CD14-positive monocyte (primary cell): ENCODE measurements around the gene IKZF1. TPM values are rescaled to one million over a fixed set of nuclear protein-coding genes. Genes with fewer than 3 reads are reported as not detected.

ENCODE experiments used
- DNase-seq, 3 donors: peaks; one replicate each; pipeline ENCODE4 v3.0.0-alpha.2; 2011 to 2022
- H2AFZ ChIP-seq: 2 replicates; pipeline ENCODE4 v1.6.0; 2012; ENCODE audit warnings: mild to moderate bottlenecking, low read depth, low read length, inconsistent platforms; ENCODE audit not compliant: insufficient read depth, poor library complexity, severe bottlenecking
- H3K27ac ChIP-seq, 2 donors: 1 replicate in 1 of 2; 2 replicates in 1 of 2; pipeline ENCODE4 v1.5.1; 2012 to 2013; ENCODE audit warnings: low read length in 2 of 2, control low read depth in 1 of 2, inconsistent platforms in 1 of 2, low read depth in 1 of 2, mild to moderate bottlenecking in 1 of 2
- H3K27me3 ChIP-seq, 2 donors: one replicate each; pipeline versions ENCODE4 v1.6.0 to v1.6.1; 2011 to 2013; ENCODE audit warnings: low read length in 2 of 2; ENCODE audit not compliant: control insufficient read depth in 2 of 2, insufficient read depth in 2 of 2
- H3K36me3 ChIP-seq, 2 donors: replicated peaks in 1 of 2; 1 replicate in 1 of 2; 2 replicates in 1 of 2; pipeline versions ENCODE4 v1.5.1 to v1.6.1; 2012 to 2013; ENCODE audit warnings: low read length in 2 of 2, control low read depth in 1 of 2, inconsistent platforms in 1 of 2, mild to moderate bottlenecking in 1 of 2; ENCODE audit not compliant: insufficient read depth in 2 of 2, control insufficient read depth in 1 of 2
- H3K4me1 ChIP-seq, 2 donors: 1 replicate in 1 of 2; 2 replicates in 1 of 2; pipeline versions ENCODE4 v1.5.1 to v1.6.1; 2012 to 2013; ENCODE audit warnings: low read length in 2 of 2, control low read depth in 1 of 2, inconsistent platforms in 1 of 2, mild to moderate bottlenecking in 1 of 2, moderate library complexity in 1 of 2; ENCODE audit not compliant: insufficient read depth in 2 of 2, control insufficient read depth in 1 of 2
- H3K4me2 ChIP-seq: replicated peaks from 2 replicates; pipeline ENCODE3; 2012; ENCODE audit warnings: low read length, moderate library complexity, mild to moderate bottlenecking; ENCODE audit not compliant: poor library complexity, severe bottlenecking; ENCODE audit errors: extremely low read depth
- H3K4me3 ChIP-seq, 3 experiments: fragments of 200-600 bp in 1 of 3; sonication (generic) in 1 of 3; replicated peaks in 1 of 3; 1 replicate in 2 of 3; 2 replicates in 1 of 3; pipeline ENCODE4 v1.5.1; 2011 to 2013; ENCODE audit warnings: low read length in 3 of 3, mild to moderate bottlenecking in 3 of 3, control low read depth in 2 of 3, low read depth in 2 of 3, inconsistent platforms in 1 of 3, moderate library complexity in 1 of 3
- H3K79me2 ChIP-seq: 2 replicates; pipeline ENCODE4 v1.6.0; 2012; ENCODE audit warnings: mild to moderate bottlenecking, control low read depth, inconsistent platforms, low read length, moderate library complexity; ENCODE audit not compliant: insufficient read depth
- H3K9ac ChIP-seq: 2 replicates; pipeline ENCODE4 v1.6.0; 2017; ENCODE audit warnings: low read length, mild to moderate bottlenecking; ENCODE audit not compliant: insufficient read depth, poor library complexity, severe bottlenecking
- H3K9me3 ChIP-seq, 2 donors: replicated peaks in 1 of 2; 1 replicate in 1 of 2; 2 replicates in 1 of 2; pipeline versions ENCODE4 v1.5.1 to v1.6.1; 2012 to 2013; ENCODE audit warnings: low read length in 2 of 2, control low read depth in 1 of 2; ENCODE audit not compliant: control insufficient read depth in 1 of 2, insufficient read depth in 1 of 2
- H4K20me1 ChIP-seq: 2 replicates; pipeline ENCODE4 v1.6.0; 2012; ENCODE audit warnings: mild to moderate bottlenecking, low read length, control low read depth, moderate library complexity; ENCODE audit not compliant: insufficient read depth
- H3K27ac Mint-ChIP-seq, 7 donors: one replicate each; pipeline ENCODE4 v1.8.0; 2020; ENCODE audit warnings: mild to moderate bottlenecking in 7 of 7, mixed read lengths in 7 of 7, moderate library complexity in 6 of 7, inconsistent platforms in 2 of 7
- H3K27me3 Mint-ChIP-seq, 3 donors: one replicate each; pipeline ENCODE4 v1.8.0; 2021 to 2022; ENCODE audit warnings: low read depth in 3 of 3, mild to moderate bottlenecking in 3 of 3, mixed read lengths in 3 of 3, moderate library complexity in 3 of 3, inconsistent platforms in 1 of 3
- H3K36me3 Mint-ChIP-seq, 2 donors: one replicate each; pipeline ENCODE4 v1.8.0; 2020; ENCODE audit warnings: mixed read lengths in 2 of 2, inconsistent platforms in 1 of 2, mild to moderate bottlenecking in 1 of 2
- H3K4me1 Mint-ChIP-seq: one replicate; pipeline ENCODE4 v1.8.0; 2020; ENCODE audit warnings: mild to moderate bottlenecking, mixed read lengths
- H3K4me3 Mint-ChIP-seq, 2 donors: one replicate each; pipeline ENCODE4 v1.8.0; 2020; ENCODE audit warnings: mild to moderate bottlenecking in 2 of 2, mixed read lengths in 2 of 2, moderate library complexity in 1 of 2
- H3K9me3 Mint-ChIP-seq, 7 donors: one replicate each; pipeline ENCODE4 v1.8.0; 2020 to 2022; ENCODE audit warnings: mixed read lengths in 7 of 7, mild to moderate bottlenecking in 6 of 7, moderate library complexity in 6 of 7, inconsistent platforms in 2 of 7
- CTCF ChIP-seq: fragments of 200-600 bp; IDR thresholded peaks from one replicate; pipeline ENCODE4 v1.8.0; 2022; ENCODE audit warnings: antibody characterized with exemption, mild to moderate bottlenecking
- WGBS: methylation state at CpG from one replicate; pipeline ENCODE4 v1.1.5; 2013; ENCODE audit warnings: missing lambda C conversion rate; ENCODE audit not compliant: insufficient coverage; 5-methylcytosine and 5-hydroxymethylcytosine counted together
- intact Hi-C, 2 donors: fragments of 100-400 bp; cut with micrococcal nuclease; formaldehyde crosslinking; loops; one replicate each; pipeline versions ENCODE4 v1.15.0 to v1.15.1; 2023
- polyA plus RNA-seq, 3 donors: library from polyadenylated mRNA; depleted of rRNA in 1 of 3; unstranded in 2 of 3; stranded (reverse) in 1 of 3; fragments of 300-500 nt in 2 of 3; fragments of >200 nt in 1 of 3; fragmentation: Illumina TruSeq in 2 of 3; gene quantifications; 1 replicate in 2 of 3; 2 replicates in 1 of 3; pipeline ENCODE4 v1.2.3, GENCODE V29; 2012 to 2021

Gene IKZF1
- polyA plus RNA-seq, 3 donors = 38.4 to 130 (median 80.2) TPM

- H3K4me1 Mint-ChIP-seq = peaks cover 2% of the 10 kb centered on the region
- Histone ChIP-seq H3K27me3 (no peaks in the 10 kb centered on the region), H3K4me3 (no peak overlapping the region), H3K9me3 (no peaks in the 10 kb centered on the region), H3K36me3 (peaks cover 88 to 98% of the 10 kb centered on the region in 2 donors), H3K9ac (no peak overlapping the region), H2AFZ (no peak overlapping the region), H3K79me2 (peaks cover 98% of the 10 kb centered on the region), H3K4me1 (no peaks in the 10 kb centered on the region), H3K4me2 (no peak overlapping the region), H3K27ac (peak overlapping the region in 1 of 2 donors; percentile 53), H4K20me1 (peaks cover 98% of the 10 kb centered on the region)
- H3K27ac Mint-ChIP-seq = peak overlapping the region in 6 of 7 donors; percentile 6 to 73 (median 59)
- DNase-seq = no peak
- peaks cover 0 to 3% (median 0%) of the 10 kb centered on the region in 7 donors for H3K9me3 Mint-ChIP-seq
- H3K4me3 Mint-ChIP-seq = no peak overlapping the region
- no peaks in the 10 kb centered on the region for H3K27me3 Mint-ChIP-seq
- TF ChIP-seq CTCF = no peak
- intact Hi-C loops = no loop called here
- WGBS = no CpG with 5 or more reads among the region's 1 CpG
- peaks cover 86 to 94% of the 10 kb centered on the region in 2 donors for H3K36me3 Mint-ChIP-seq
Observed at GRCh38 chr7:50379539-50379938, 75.0 kb downstream of the IKZF1 start.

GRCh38 chr7:50382455-50382854 is 77.9 kb downstream of the IKZF1 start:
- peak overlapping the region in 4 of 7 donors; percentile 6 to 80 (median 44) for H3K27ac Mint-ChIP-seq
- peaks cover 98% of the 10 kb centered on the region for H4K20me1 ChIP-seq
- H3K36me3 Mint-ChIP-seq = peaks cover 78 to 87% of the 10 kb centered on the region in 2 donors
- peak overlapping the region in 1 of 2 donors; percentile 59 for H3K27ac ChIP-seq
- no peaks in the 10 kb centered on the region for H3K27me3 Mint-ChIP-seq
- H3K4me3 Mint-ChIP-seq = no peak overlapping the region
- 98% methylated on average over 21 of the region's 21 CpGs for WGBS
- DNase-seq = no peak
- H3K9me3 Mint-ChIP-seq = peaks cover 0 to 3% (median 0%) of the 10 kb centered on the region in 7 donors
- H3K27me3 ChIP-seq = no peaks in the 10 kb centered on the region
- no peaks in the 10 kb centered on the region for H3K4me1 Mint-ChIP-seq
- no peaks in the 10 kb centered on the region for H3K9me3 ChIP-seq
- H3K4me1 ChIP-seq = no peaks in the 10 kb centered on the region
- H3K4me2 ChIP-seq = no peak overlapping the region
- no peak overlapping the region for H3K9ac ChIP-seq
- no peak for TF ChIP-seq CTCF
- intact Hi-C loops = no loop called here
- H3K4me3 ChIP-seq = no peak overlapping the region
- H3K36me3 ChIP-seq = peaks cover 87 to 99% of the 10 kb centered on the region in 2 donors
- H2AFZ ChIP-seq = no peak overlapping the region
- H3K79me2 ChIP-seq = peaks cover 96% of the 10 kb centered on the region
